ENCODE measurements around the gene UIMC1. TPM values are rescaled to one million over a fixed set of nuclear protein-coding genes. Genes with fewer than 3 reads are reported as not detected.

Gene UIMC1
- total and polyA plus RNA-seq, 2 of the 13 experiments (the other 11 are each of a cell fraction or from before 2014, with no cell fraction given): 18.9 to 32.7 TPM

DNA sequence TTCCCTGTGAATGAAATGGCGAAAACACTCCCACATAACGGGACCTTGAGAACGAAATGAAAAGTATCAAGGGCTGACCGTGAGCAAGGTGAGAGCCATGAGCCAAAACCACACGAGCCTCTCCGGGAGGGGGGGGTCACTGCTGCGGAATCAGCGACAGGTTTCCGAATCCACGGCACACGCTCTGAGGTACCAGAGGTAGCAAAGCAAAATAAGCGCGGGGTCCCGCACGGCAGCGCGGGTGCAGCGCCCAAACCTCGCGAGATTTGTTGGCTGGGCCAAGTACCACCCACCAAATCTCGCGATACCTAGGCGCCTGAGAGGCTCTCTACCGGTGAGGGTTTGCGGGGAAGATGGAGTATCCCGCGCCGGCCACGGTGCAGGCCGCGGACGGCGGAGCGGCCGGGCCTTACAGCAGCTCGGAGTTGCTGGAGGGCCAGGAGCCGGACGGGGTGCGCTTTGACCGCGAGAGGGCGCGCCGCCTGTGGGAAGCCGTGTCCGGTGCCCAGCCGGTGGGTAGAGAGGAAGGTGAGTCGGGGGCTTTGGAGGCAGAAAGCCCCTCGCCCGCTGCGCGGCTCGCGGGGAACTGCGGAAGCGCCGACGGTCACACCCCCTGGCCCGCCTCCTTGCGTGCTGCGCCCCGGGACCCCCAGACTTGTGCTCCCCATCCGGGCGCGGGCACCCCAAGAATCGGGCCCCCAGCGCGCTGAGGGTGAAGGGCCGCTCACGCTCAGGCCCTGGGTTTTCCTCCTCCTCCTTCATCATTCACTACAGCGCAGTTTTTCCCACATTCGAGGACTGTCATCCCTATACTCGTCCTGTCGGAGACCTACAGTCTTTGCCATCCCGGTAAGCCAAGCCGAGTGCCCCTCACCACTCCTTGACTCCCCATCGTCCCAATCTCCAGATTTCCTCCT is 16.1 kb upstream of the UIMC1 start, which contains the start of gene ZNF346 (continued):
- TF ChIP-seq ZC3H13 (CRISPR knock-in tag; IDR thresholded peaks at IDR 0.05): no peak
- peak; percentile 70; the same call in 1 of the 2 replicates for TF ChIP-seq MXD1 (CRISPR knock-in tag; IDR thresholded peaks at IDR 0.05)
- peak; percentile 96 for TF ChIP-seq HNRNPLL (IDR thresholded peaks at IDR 0.05; ENCODE audit: low read depth, low read length, poor library complexity, severe bottlenecking)
- peak; percentile 78; the same call in 1 of the 2 replicates for TF ChIP-seq ZNF430 (CRISPR knock-in tag; IDR thresholded peaks at IDR 0.05)
- TF ChIP-seq BRCA1 (CRISPR knock-in tag; IDR thresholded peaks at IDR 0.05): no peak
- no peak for TF ChIP-seq STAT5B (CRISPR knock-in tag; IDR thresholded peaks at IDR 0.05)
- no peak for TF ChIP-seq PHF5A (CRISPR knock-in tag; IDR thresholded peaks at IDR 0.05; ENCODE audit: low read depth, unreplicated experiment)
- TF ChIP-seq ZNF564 (CRISPR knock-in tag; IDR thresholded peaks at IDR 0.05): no peak
- peak; percentile 59; the same call in 1 of the 2 replicates for TF ChIP-seq RFXAP (CRISPR knock-in tag; IDR thresholded peaks at IDR 0.05; ENCODE audit: borderline replicate concordance)
- TF ChIP-seq, protein P1, sequence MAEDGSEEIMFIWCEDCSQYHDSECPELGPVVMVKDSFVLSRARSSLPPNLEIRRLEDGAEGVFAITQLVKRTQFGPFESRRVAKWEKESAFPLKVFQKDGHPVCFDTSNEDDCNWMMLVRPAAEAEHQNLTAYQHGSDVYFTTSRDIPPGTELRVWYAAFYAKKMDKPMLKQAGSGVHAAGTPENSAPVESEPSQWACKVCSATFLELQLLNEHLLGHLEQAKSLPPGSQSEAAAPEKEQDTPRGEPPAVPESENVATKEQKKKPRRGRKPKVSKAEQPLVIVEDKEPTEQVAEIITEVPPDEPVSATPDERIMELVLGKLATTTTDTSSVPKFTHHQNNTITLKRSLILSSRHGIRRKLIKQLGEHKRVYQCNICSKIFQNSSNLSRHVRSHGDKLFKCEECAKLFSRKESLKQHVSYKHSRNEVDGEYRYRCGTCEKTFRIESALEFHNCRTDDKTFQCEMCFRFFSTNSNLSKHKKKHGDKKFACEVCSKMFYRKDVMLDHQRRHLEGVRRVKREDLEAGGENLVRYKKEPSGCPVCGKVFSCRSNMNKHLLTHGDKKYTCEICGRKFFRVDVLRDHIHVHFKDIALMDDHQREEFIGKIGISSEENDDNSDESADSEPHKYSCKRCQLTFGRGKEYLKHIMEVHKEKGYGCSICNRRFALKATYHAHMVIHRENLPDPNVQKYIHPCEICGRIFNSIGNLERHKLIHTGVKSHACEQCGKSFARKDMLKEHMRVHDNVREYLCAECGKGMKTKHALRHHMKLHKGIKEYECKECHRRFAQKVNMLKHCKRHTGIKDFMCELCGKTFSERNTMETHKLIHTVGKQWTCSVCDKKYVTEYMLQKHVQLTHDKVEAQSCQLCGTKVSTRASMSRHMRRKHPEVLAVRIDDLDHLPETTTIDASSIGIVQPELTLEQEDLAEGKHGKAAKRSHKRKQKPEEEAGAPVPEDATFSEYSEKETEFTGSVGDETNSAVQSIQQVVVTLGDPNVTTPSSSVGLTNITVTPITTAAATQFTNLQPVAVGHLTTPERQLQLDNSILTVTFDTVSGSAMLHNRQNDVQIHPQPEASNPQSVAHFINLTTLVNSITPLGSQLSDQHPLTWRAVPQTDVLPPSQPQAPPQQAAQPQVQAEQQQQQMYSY (CRISPR knock-in tag; IDR thresholded peaks at IDR 0.05): no peak; the same call in 1 of the 2 replicates
- TF ChIP-seq ZNF160 (CRISPR knock-in tag; IDR thresholded peaks at IDR 0.05): no peak; the same call in 1 of the 2 replicates
- TF ChIP-seq SNAPC2 (CRISPR knock-in tag; IDR thresholded peaks at IDR 0.05): peak; percentile 49; the same call in 1 of the 2 replicates
- TF ChIP-seq, protein P2, sequence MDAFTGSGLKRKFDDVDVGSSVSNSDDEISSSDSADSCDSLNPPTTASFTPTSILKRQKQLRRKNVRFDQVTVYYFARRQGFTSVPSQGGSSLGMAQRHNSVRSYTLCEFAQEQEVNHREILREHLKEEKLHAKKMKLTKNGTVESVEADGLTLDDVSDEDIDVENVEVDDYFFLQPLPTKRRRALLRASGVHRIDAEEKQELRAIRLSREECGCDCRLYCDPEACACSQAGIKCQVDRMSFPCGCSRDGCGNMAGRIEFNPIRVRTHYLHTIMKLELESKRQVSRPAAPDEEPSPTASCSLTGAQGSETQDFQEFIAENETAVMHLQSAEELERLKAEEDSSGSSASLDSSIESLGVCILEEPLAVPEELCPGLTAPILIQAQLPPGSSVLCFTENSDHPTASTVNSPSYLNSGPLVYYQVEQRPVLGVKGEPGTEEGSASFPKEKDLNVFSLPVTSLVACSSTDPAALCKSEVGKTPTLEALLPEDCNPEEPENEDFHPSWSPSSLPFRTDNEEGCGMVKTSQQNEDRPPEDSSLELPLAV (CRISPR knock-in tag; conservative IDR thresholded peaks at IDR 0.05; ENCODE audit: low read depth): no peak
- no peak for TF ChIP-seq KDM1A (CRISPR knock-in tag; IDR thresholded peaks at IDR 0.05)
- TF ChIP-seq, protein P3, sequence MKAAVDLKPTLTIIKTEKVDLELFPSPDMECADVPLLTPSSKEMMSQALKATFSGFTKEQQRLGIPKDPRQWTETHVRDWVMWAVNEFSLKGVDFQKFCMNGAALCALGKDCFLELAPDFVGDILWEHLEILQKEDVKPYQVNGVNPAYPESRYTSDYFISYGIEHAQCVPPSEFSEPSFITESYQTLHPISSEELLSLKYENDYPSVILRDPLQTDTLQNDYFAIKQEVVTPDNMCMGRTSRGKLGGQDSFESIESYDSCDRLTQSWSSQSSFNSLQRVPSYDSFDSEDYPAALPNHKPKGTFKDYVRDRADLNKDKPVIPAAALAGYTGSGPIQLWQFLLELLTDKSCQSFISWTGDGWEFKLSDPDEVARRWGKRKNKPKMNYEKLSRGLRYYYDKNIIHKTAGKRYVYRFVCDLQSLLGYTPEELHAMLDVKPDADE (CRISPR knock-in tag; IDR thresholded peaks at IDR 0.05): no peak
- TF ChIP-seq ZNF550 (CRISPR knock-in tag; IDR thresholded peaks at IDR 0.05; ENCODE audit: borderline replicate concordance): no peak
- no peak; the same call in 1 of the 2 replicates for TF ChIP-seq SNAI1 (CRISPR knock-in tag; IDR thresholded peaks at IDR 0.05; ENCODE audit: borderline replicate concordance)
- TF ChIP-seq CHCHD3 (CRISPR knock-in tag; IDR thresholded peaks at IDR 0.05): peak; percentile 88; the same call in 1 of the 2 replicates
- peak; percentile 94 for TF ChIP-seq ARNT2 (CRISPR knock-in tag; IDR thresholded peaks at IDR 0.05; ENCODE audit: low read depth)
- no peak for TF ChIP-seq CBX5 (CRISPR knock-in tag; IDR thresholded peaks at IDR 0.05; ENCODE audit: borderline replicate concordance)
- no peak for TF ChIP-seq HNRNPUL1 (IDR thresholded peaks at IDR 0.05; ENCODE audit: low read depth, low read length)
- no peak for TF ChIP-seq TGIF2 (CRISPR knock-in tag; IDR thresholded peaks at IDR 0.05)
- no peak for TF ChIP-seq ZNF460 (CRISPR knock-in tag; IDR thresholded peaks at IDR 0.05; ENCODE audit: borderline replicate concordance)
